GM13977 (cell line): ENCODE measurements around the gene SERTAD1.
A peak's percentile ranks its signal among the peaks of the same experiment; 100 is the strongest.
"Not testable (repeated sequence)": the region's sequence is repeated elsewhere in the genome, so short reads cannot be mapped to it uniquely, and the experiment has no call there.

Experiments
- DNase-seq: peaks from one replicate; pipeline ENCODE4 v3.0.0; 2012; ENCODE audit warnings: low spot score
- CTCF ChIP-seq: IDR thresholded peaks from 2 replicates; pipeline ENCODE4 v1.5.1; 2012; ENCODE audit warnings: mild to moderate bottlenecking, control low read depth; ENCODE audit not compliant: insufficient read depth; ENCODE audit errors: extremely low read depth, missing control alignments
- in situ Hi-C: fragments of 300-500 bp; cut with MboI; formaldehyde crosslinking; loops from one replicate; pipeline ENCODE4 v1.12.0; 2022; ENCODE audit warnings: low sequenced_read_pairs, low pct_unique_long_range_greater_than_20kb, mixed read lengths, inconsistent platforms; ENCODE audit not compliant: unreplicated experiment

The SERTAD1 gene

GRCh38 chr19:40443131-40443999, 17.6 kb upstream of the SERTAD1 start:
- DNase-seq: peak; percentile 99
- in situ Hi-C loops: no loop called here
- no peak for TF ChIP-seq CTCF

GRCh38 chr19:40442328-40443130, 16.7 kb upstream of the SERTAD1 start:
- no peak for TF ChIP-seq CTCF
- in situ Hi-C loops: no loop called here
- no peak for DNase-seq

- no peak for TF ChIP-seq CTCF
- in situ Hi-C loops: no loop called here
- DNase-seq: no peak
Measured at GRCh38 chr19:40441719-40442253, 16.0 kb upstream of the SERTAD1 start.

GRCh38 chr19:40438284-40438683, 12.5 kb upstream of the SERTAD1 start:
- DNase-seq: no peak
- TF ChIP-seq CTCF: no peak
- in situ Hi-C loops: no loop called here

- TF ChIP-seq CTCF: no peak
- in situ Hi-C loops: no loop called here
- DNase-seq: peak; percentile 83
Measured at GRCh38 chr19:40433391-40434216, 7.8 kb upstream of the SERTAD1 start.

- DNase-seq, in situ Hi-C loops: not testable (repeated sequence)
Measured at GRCh38 chr19:40432760-40433159, 7.0 kb upstream of the SERTAD1 start.
